ENCODE data around the gene GRHL1. TPM values are rescaled to one million over a fixed set of nuclear protein-coding genes. Genes with fewer than 3 reads are reported as not detected.

Gene GRHL1
- total and polyA plus RNA-seq, 2 experiments from 2014 or later = 2.9 to 4.2 TPM

DNA sequence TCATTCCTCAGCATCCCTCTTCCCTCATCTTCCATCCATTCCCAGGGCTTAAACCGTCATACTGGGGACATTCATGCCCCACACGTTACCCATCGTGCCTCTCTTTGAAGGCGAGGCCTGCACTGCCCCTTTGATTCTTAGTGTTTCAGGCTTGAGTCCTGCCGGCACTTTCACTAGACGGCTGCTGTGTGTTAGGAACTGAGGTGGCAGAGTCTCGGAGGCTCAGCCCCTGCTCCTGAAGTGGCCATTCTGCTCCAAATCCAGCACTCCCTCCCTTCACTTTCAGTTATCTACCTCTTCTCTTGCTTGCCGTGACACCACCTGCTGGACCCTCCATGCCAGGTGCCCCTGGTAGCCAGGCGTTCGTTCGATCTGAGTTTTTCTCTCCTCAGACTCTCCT is 43.0 kb downstream of the GRHL1 start:
- TF ChIP-seq, protein P1, sequence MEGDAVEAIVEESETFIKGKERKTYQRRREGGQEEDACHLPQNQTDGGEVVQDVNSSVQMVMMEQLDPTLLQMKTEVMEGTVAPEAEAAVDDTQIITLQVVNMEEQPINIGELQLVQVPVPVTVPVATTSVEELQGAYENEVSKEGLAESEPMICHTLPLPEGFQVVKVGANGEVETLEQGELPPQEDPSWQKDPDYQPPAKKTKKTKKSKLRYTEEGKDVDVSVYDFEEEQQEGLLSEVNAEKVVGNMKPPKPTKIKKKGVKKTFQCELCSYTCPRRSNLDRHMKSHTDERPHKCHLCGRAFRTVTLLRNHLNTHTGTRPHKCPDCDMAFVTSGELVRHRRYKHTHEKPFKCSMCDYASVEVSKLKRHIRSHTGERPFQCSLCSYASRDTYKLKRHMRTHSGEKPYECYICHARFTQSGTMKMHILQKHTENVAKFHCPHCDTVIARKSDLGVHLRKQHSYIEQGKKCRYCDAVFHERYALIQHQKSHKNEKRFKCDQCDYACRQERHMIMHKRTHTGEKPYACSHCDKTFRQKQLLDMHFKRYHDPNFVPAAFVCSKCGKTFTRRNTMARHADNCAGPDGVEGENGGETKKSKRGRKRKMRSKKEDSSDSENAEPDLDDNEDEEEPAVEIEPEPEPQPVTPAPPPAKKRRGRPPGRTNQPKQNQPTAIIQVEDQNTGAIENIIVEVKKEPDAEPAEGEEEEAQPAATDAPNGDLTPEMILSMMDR (conservative IDR thresholded peaks at IDR 0.05; ENCODE audit: low read depth in 2 of 2) = no peak
- no peak for TF ChIP-seq EZH2 (IDR thresholded peaks at IDR 0.05; ENCODE audit: low read depth, unreplicated experiment)
- TF ChIP-seq STAT1 (IDR thresholded peaks at IDR 0.05; ENCODE audit: unreplicated experiment) = no peak
- TF ChIP-seq, protein P2, sequence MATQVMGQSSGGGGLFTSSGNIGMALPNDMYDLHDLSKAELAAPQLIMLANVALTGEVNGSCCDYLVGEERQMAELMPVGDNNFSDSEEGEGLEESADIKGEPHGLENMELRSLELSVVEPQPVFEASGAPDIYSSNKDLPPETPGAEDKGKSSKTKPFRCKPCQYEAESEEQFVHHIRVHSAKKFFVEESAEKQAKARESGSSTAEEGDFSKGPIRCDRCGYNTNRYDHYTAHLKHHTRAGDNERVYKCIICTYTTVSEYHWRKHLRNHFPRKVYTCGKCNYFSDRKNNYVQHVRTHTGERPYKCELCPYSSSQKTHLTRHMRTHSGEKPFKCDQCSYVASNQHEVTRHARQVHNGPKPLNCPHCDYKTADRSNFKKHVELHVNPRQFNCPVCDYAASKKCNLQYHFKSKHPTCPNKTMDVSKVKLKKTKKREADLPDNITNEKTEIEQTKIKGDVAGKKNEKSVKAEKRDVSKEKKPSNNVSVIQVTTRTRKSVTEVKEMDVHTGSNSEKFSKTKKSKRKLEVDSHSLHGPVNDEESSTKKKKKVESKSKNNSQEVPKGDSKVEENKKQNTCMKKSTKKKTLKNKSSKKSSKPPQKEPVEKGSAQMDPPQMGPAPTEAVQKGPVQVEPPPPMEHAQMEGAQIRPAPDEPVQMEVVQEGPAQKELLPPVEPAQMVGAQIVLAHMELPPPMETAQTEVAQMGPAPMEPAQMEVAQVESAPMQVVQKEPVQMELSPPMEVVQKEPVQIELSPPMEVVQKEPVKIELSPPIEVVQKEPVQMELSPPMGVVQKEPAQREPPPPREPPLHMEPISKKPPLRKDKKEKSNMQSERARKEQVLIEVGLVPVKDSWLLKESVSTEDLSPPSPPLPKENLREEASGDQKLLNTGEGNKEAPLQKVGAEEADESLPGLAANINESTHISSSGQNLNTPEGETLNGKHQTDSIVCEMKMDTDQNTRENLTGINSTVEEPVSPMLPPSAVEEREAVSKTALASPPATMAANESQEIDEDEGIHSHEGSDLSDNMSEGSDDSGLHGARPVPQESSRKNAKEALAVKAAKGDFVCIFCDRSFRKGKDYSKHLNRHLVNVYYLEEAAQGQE (IDR thresholded peaks at IDR 0.05; ENCODE audit: unreplicated experiment) = no peak
- no peak for TF ChIP-seq ZNF331 (CRISPR knock-in tag; IDR thresholded peaks at IDR 0.05; ENCODE audit: low read depth)
- TF ChIP-seq, protein P3, sequence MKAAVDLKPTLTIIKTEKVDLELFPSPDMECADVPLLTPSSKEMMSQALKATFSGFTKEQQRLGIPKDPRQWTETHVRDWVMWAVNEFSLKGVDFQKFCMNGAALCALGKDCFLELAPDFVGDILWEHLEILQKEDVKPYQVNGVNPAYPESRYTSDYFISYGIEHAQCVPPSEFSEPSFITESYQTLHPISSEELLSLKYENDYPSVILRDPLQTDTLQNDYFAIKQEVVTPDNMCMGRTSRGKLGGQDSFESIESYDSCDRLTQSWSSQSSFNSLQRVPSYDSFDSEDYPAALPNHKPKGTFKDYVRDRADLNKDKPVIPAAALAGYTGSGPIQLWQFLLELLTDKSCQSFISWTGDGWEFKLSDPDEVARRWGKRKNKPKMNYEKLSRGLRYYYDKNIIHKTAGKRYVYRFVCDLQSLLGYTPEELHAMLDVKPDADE (IDR thresholded peaks at IDR 0.05) = no peak
- no peak for TF ChIP-seq POLR2AphosphoS5 (IDR thresholded peaks at IDR 0.05; ENCODE audit: low read depth)
- TF ChIP-seq, protein P4, sequence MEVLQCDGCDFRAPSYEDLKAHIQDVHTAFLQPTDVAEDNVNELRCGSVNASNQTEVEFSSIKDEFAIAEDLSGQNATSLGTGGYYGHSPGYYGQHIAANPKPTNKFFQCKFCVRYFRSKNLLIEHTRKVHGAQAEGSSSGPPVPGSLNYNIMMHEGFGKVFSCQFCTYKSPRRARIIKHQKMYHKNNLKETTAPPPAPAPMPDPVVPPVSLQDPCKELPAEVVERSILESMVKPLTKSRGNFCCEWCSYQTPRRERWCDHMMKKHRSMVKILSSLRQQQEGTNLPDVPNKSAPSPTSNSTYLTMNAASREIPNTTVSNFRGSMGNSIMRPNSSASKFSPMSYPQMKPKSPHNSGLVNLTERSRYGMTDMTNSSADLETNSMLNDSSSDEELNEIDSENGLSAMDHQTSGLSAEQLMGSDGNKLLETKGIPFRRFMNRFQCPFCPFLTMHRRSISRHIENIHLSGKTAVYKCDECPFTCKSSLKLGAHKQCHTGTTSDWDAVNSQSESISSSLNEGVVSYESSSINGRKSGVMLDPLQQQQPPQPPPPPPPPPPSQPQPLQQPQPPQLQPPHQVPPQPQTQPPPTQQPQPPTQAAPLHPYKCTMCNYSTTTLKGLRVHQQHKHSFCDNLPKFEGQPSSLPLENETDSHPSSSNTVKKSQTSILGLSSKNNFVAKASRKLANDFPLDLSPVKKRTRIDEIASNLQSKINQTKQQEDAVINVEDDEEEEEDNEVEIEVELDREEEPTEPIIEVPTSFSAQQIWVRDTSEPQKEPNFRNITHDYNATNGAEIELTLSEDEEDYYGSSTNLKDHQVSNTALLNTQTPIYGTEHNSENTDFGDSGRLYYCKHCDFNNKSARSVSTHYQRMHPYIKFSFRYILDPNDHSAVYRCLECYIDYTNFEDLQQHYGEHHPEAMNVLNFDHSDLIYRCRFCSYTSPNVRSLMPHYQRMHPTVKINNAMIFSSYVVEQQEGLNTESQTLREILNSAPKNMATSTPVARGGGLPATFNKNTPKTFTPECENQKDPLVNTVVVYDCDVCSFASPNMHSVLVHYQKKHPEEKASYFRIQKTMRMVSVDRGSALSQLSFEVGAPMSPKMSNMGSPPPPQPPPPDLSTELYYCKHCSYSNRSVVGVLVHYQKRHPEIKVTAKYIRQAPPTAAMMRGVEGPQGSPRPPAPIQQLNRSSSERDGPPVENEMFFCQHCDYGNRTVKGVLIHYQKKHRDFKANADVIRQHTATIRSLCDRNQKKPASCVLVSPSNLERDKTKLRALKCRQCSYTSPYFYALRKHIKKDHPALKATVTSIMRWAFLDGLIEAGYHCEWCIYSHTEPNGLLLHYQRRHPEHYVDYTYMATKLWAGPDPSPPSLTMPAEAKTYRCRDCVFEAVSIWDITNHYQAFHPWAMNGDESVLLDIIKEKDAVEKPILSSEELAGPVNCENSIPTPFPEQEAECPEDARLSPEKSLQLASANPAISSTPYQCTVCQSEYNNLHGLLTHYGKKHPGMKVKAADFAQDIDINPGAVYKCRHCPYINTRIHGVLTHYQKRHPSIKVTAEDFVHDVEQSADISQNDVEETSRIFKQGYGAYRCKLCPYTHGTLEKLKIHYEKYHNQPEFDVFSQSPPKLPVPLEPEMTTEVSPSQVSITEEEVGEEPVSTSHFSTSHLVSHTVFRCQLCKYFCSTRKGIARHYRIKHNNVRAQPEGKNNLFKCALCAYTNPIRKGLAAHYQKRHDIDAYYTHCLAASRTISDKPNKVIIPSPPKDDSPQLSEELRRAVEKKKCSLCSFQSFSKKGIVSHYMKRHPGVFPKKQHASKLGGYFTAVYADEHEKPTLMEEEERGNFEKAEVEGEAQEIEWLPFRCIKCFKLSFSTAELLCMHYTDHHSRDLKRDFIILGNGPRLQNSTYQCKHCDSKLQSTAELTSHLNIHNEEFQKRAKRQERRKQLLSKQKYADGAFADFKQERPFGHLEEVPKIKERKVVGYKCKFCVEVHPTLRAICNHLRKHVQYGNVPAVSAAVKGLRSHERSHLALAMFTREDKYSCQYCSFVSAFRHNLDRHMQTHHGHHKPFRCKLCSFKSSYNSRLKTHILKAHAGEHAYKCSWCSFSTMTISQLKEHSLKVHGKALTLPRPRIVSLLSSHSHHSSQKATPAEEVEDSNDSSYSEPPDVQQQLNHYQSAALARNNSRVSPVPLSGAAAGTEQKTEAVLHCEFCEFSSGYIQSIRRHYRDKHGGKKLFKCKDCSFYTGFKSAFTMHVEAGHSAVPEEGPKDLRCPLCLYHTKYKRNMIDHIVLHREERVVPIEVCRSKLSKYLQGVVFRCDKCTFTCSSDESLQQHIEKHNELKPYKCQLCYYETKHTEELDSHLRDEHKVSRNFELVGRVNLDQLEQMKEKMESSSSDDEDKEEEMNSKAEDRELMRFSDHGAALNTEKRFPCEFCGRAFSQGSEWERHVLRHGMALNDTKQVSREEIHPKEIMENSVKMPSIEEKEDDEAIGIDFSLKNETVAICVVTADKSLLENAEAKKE (CRISPR knock-in tag; IDR thresholded peaks at IDR 0.05) = no peak
- no peak for TF ChIP-seq JUNB (IDR thresholded peaks at IDR 0.05; ENCODE audit: unreplicated experiment)
- TF ChIP-seq ZNF114 (CRISPR knock-in tag; IDR thresholded peaks at IDR 0.05) = no peak
- H3K27ac ChIP-seq (ENCODE audit: low read depth) = no peak overlapping the region
- H3F3A ChIP-seq (replicated peaks; ENCODE audit: low read depth) = no peaks in the 10 kb centered on the region
- no peaks in the 10 kb centered on the region for H3K4me1 ChIP-seq (ENCODE audit: insufficient read depth)
- no peaks in the 10 kb centered on the region for H4K20me1 ChIP-seq (replicated peaks; ENCODE audit: insufficient read depth)
- H3K4me3 Mint-ChIP-seq = no peak overlapping the region; the same call in 2 of the 3 replicates
- DNase-seq (ENCODE audit: low spot score) = no peak
- no peaks in the 10 kb centered on the region for H3K9me3 Mint-ChIP-seq
- peaks cover 4% of the 10 kb centered on the region for H3K27me3 Mint-ChIP-seq (ENCODE audit: insufficient read depth, low read depth, poor library complexity)
- no peaks in the 10 kb centered on the region for H3K36me3 ChIP-seq (ENCODE audit: insufficient read depth)
- no peak overlapping the region for H2AFZ ChIP-seq
- H3K4me1 Mint-ChIP-seq = peaks cover 8% of the 10 kb centered on the region
- H3K27ac Mint-ChIP-seq = no peak overlapping the region
- ATAC-seq = no peak
- H3K4me2 ChIP-seq = no peak overlapping the region
- no peaks in the 10 kb centered on the region for H3K79me2 ChIP-seq (replicated peaks; ENCODE audit: insufficient read depth)
- no peak overlapping the region for H3K4me3 ChIP-seq
- no peaks in the 10 kb centered on the region for H3K36me3 Mint-ChIP-seq (ENCODE audit: low read depth)
- H3K9me2 ChIP-seq (ENCODE audit: insufficient read depth) = no peaks in the 10 kb centered on the region
- H3K27me3 ChIP-seq (ENCODE audit: insufficient read depth) = no peaks in the 10 kb centered on the region
